ENCODE results near the gene ZMPSTE24. TPM values are rescaled to one million over a fixed set of nuclear protein-coding genes. Genes with fewer than 3 reads are reported as not detected.

ZMPSTE24 gene
- polyA plus RNA-seq, 1 donor (not counting 4 experiments of a cell fraction or from before 2014, with no cell fraction given): 73.4 TPM

GRCh38 chr1:40276122-40276521, 18.1 kb downstream of the ZMPSTE24 start:
- Histone ChIP-seq H3K27me3 (ENCODE audit: control insufficient read depth, extremely low read depth, insufficient read depth, low read length) (no peaks in the 10 kb centered on the region), H3K4me3 (ENCODE audit: control insufficient read depth in 2 of 3, extremely low read depth in 1 of 3, insufficient read depth in 2 of 3, low read depth in 1 of 3, low read length in 3 of 3) (no peak overlapping the region), H3K36me3 (ENCODE audit: control insufficient read depth in 2 of 2, extremely low read depth in 1 of 2, insufficient read depth in 2 of 2, low read length in 2 of 2) (peaks cover 13 to 23% of the 10 kb centered on the region in 2 experiments), H3K9ac (ENCODE audit: control insufficient read depth, extremely low read depth, insufficient read depth, low read length) (no peak overlapping the region), H3K79me2 (ENCODE audit: control insufficient read depth, insufficient read depth, low read length) (peaks cover 12% of the 10 kb centered on the region), H3K27ac (ENCODE audit: control insufficient read depth, insufficient read depth, low read length) (no peak overlapping the region), H3K9me3 (ENCODE audit: control insufficient read depth, low read depth, low read length) (no peaks in the 10 kb centered on the region), H3K4me1 (ENCODE audit: control insufficient read depth, extremely low read depth, insufficient read depth, low read length) (no peaks in the 10 kb centered on the region), H3K9me1 (ENCODE audit: control insufficient read depth, extremely low read depth, insufficient read depth, low read length) (no peaks in the 10 kb centered on the region), H2AFZ (ENCODE audit: control insufficient read depth, low read length) (no peak overlapping the region), H3K4me2 (ENCODE audit: control insufficient read depth, extremely low read depth, insufficient read depth, low read depth, low read length) (no peak overlapping the region), H4K20me1 (ENCODE audit: control insufficient read depth, extremely low read depth, insufficient read depth, low read length) (no peaks in the 10 kb centered on the region)
- DNase-seq (ENCODE audit: low read depth, low spot score) (no peak), FAIRE-seq (no peak)
- TF ChIP-seq, protein P1, sequence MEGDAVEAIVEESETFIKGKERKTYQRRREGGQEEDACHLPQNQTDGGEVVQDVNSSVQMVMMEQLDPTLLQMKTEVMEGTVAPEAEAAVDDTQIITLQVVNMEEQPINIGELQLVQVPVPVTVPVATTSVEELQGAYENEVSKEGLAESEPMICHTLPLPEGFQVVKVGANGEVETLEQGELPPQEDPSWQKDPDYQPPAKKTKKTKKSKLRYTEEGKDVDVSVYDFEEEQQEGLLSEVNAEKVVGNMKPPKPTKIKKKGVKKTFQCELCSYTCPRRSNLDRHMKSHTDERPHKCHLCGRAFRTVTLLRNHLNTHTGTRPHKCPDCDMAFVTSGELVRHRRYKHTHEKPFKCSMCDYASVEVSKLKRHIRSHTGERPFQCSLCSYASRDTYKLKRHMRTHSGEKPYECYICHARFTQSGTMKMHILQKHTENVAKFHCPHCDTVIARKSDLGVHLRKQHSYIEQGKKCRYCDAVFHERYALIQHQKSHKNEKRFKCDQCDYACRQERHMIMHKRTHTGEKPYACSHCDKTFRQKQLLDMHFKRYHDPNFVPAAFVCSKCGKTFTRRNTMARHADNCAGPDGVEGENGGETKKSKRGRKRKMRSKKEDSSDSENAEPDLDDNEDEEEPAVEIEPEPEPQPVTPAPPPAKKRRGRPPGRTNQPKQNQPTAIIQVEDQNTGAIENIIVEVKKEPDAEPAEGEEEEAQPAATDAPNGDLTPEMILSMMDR (optimal IDR thresholded peaks at IDR 0.05 in 1 of 3, IDR thresholded peaks at IDR 0.05 in 1 of 3, conservative IDR thresholded peaks at IDR 0.05 in 1 of 3; ENCODE audit: extremely low read depth in 1 of 3, insufficient read depth in 2 of 3, low read length in 3 of 3): no peak
- no peak for TF ChIP-seq EZH2 (IDR thresholded peaks at IDR 0.05; ENCODE audit: low read length)
- dilution Hi-C loops (cut with MboI; ENCODE audit: extremely low pct_ligation_motif_present, low sequenced_read_pairs): no loop called here

DNA sequence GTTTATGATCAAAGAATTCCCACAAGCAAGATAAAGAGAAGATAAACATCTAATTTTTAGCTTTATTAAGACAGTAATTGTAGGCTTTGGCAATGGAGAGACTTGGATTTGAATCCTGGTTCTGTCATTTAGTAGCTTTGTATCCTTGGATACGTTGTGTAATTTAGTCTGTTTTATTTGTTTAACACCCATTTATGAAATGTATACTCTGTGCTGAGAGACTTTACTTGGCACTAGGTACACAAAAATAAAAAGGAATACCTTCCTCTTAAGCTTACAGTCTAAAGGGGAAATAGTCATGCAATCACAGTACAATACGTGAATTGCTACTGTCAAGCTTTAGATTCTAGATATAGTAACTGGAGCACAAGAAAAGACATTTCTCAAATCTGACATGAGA, 23.8 kb downstream of the ZMPSTE24 start:
- no peak overlapping the region for H3K9ac ChIP-seq (ENCODE audit: control insufficient read depth, extremely low read depth, insufficient read depth, low read length)
- H3K4me2 ChIP-seq (ENCODE audit: control insufficient read depth, extremely low read depth, insufficient read depth, low read depth, low read length): no peak overlapping the region
- peaks cover 7 to 21% of the 10 kb centered on the region in 2 experiments for H3K36me3 ChIP-seq (ENCODE audit: control insufficient read depth in 2 of 2, extremely low read depth in 1 of 2, insufficient read depth in 2 of 2, low read length in 2 of 2)
- H2AFZ ChIP-seq (ENCODE audit: control insufficient read depth, low read length): no peak overlapping the region
- no peaks in the 10 kb centered on the region for H3K9me1 ChIP-seq (ENCODE audit: control insufficient read depth, extremely low read depth, insufficient read depth, low read length)
- H3K27me3 ChIP-seq (ENCODE audit: control insufficient read depth, extremely low read depth, insufficient read depth, low read length): no peaks in the 10 kb centered on the region
- H4K20me1 ChIP-seq (ENCODE audit: control insufficient read depth, extremely low read depth, insufficient read depth, low read length): no peaks in the 10 kb centered on the region
- no peak overlapping the region for H3K4me3 ChIP-seq (ENCODE audit: control insufficient read depth in 2 of 3, extremely low read depth in 1 of 3, insufficient read depth in 2 of 3, low read depth in 1 of 3, low read length in 3 of 3)
- DNase-seq (ENCODE audit: low read depth, low spot score): no peak
- H3K79me2 ChIP-seq (ENCODE audit: control insufficient read depth, insufficient read depth, low read length): peaks cover 5% of the 10 kb centered on the region
- dilution Hi-C loops (cut with MboI; ENCODE audit: extremely low pct_ligation_motif_present, low sequenced_read_pairs): no loop called here
- no peaks in the 10 kb centered on the region for H3K9me3 ChIP-seq (ENCODE audit: control insufficient read depth, low read depth, low read length)
- TF ChIP-seq, protein P1 (optimal IDR thresholded peaks at IDR 0.05 in 1 of 3, IDR thresholded peaks at IDR 0.05 in 1 of 3, conservative IDR thresholded peaks at IDR 0.05 in 1 of 3; ENCODE audit: extremely low read depth in 1 of 3, insufficient read depth in 2 of 3, low read length in 3 of 3): no peak
- TF ChIP-seq EZH2 (IDR thresholded peaks at IDR 0.05; ENCODE audit: low read length): no peak
- no peak for FAIRE-seq
- H3K27ac ChIP-seq (ENCODE audit: control insufficient read depth, insufficient read depth, low read length): no peak overlapping the region
- H3K4me1 ChIP-seq (ENCODE audit: control insufficient read depth, extremely low read depth, insufficient read depth, low read length): no peaks in the 10 kb centered on the region
